HepG2 (cell line): ENCODE data around the gene U2AF2. TPM values are rescaled to one million over a fixed set of nuclear protein-coding genes. Genes with fewer than 3 reads are reported as not detected.

Experiments used
- DR1 ChIP-seq: sonication (generic); formaldehyde crosslinking; IDR thresholded peaks from 2 replicates; pipeline ENCODE4 v1.8.0; 2021; ENCODE audit warnings: mild to moderate bottlenecking, missing genetic modification reagents, inconsistent platforms
- FOXP1 ChIP-seq, 2 experiments: fragments of 450-650 bp in 1 of 2; IDR thresholded peaks; 2 replicates each; pipeline ENCODE4 v1.6.1; 2017 to 2018; ENCODE audit warnings: antibody characterized with exemption in 1 of 2
- HCFC1 ChIP-seq: fragments of 150-350 bp; IDR thresholded peaks from 2 replicates; pipeline ENCODE4 v1.6.1; 2014; ENCODE audit warnings: low read depth, low read length
- MXI1 ChIP-seq: IDR thresholded peaks from 3 replicates; pipeline ENCODE4 v1.6.1; 2012; ENCODE audit warnings: low read depth, low read length, inconsistent platforms, borderline replicate concordance
- RAD51 ChIP-seq: fragments of 450-650 bp; IDR thresholded peaks from 2 replicates; pipeline ENCODE4 v1.6.1; 2016; ENCODE audit warnings: borderline replicate concordance
- RELA ChIP-seq: sonication (generic); formaldehyde crosslinking; IDR thresholded peaks from 2 replicates; pipeline ENCODE4 v1.4.0; 2020; ENCODE audit warnings: missing genetic modification reagents
- YEATS4 ChIP-seq: sonication (generic); formaldehyde crosslinking; IDR thresholded peaks from 2 replicates; pipeline ENCODE4 v1.4.0; 2020; ENCODE audit warnings: missing genetic modification reagents, borderline replicate concordance
- ZBTB40 ChIP-seq, 2 experiments: fragments of 450-650 bp in 1 of 2; sonication (generic) in 1 of 2; formaldehyde crosslinking in 1 of 2; IDR thresholded peaks; 2 replicates each; pipeline versions ENCODE4 v1.6.1 to v1.8.0; 2016 to 2022; ENCODE audit warnings: antibody characterized with exemption in 1 of 2, mild to moderate bottlenecking in 1 of 2, missing genetic modification reagents in 1 of 2
- ZFAT ChIP-seq: sonication (generic); formaldehyde crosslinking; conservative IDR thresholded peaks from 2 replicates; pipeline ENCODE4 v1.8.1; 2023; ENCODE audit warnings: missing genetic modification reagents, inconsistent platforms
- ZNF816 ChIP-seq: sonication (generic); formaldehyde crosslinking; IDR thresholded peaks from 2 replicates; pipeline ENCODE4 v1.8.0; 2022; ENCODE audit warnings: missing genetic modification reagents, mild to moderate bottlenecking, borderline replicate concordance
- polyA plus RNA-seq, 8 experiments: library from polyadenylated mRNA; depleted of rRNA in 3 of 8; stranded (reverse) in 7 of 8; unstranded in 1 of 8; fragments of >200 nt; fragmentation: Illumina TruSeq in 4 of 8; extraction: Trizol in 4 of 8; gene quantifications; 2 replicates each; pipeline versions ENCODE4 v1.2.1 to v1.2.3, GENCODE V29; 2011 to 2016; ENCODE audit warnings: low read depth in 4 of 8, missing spikeins in 1 of 8, mixed read lengths in 1 of 8; ENCODE audit not compliant: insufficient read depth in 1 of 8
- total RNA-seq, 5 experiments: library from RNA; depleted of rRNA; stranded (reverse); fragments of >200 nt; fragmentation: Illumina TruSeq; extraction: Trizol; gene quantifications; 2 replicates each; pipeline ENCODE4 v1.2.3, GENCODE V29; 2016; ENCODE audit warnings: low read depth in 1 of 5
- TF ChIP-seq, protein P1 (sequence below): sonication (generic); formaldehyde crosslinking; IDR thresholded peaks from 2 replicates; pipeline ENCODE4 v1.4.0; 2020; ENCODE audit warnings: missing genetic modification reagents
- TF ChIP-seq, protein P2 (sequence below): sonication (generic); formaldehyde crosslinking; IDR thresholded peaks from 2 replicates; pipeline ENCODE4 v1.4.0; 2020; ENCODE audit warnings: missing genetic modification reagents

The U2AF2 gene
- total and polyA plus RNA-seq, 2 of the 13 experiments (the other 11 are each of a cell fraction or from before 2014, with no cell fraction given) = 84.3 to 124 TPM

DNA sequence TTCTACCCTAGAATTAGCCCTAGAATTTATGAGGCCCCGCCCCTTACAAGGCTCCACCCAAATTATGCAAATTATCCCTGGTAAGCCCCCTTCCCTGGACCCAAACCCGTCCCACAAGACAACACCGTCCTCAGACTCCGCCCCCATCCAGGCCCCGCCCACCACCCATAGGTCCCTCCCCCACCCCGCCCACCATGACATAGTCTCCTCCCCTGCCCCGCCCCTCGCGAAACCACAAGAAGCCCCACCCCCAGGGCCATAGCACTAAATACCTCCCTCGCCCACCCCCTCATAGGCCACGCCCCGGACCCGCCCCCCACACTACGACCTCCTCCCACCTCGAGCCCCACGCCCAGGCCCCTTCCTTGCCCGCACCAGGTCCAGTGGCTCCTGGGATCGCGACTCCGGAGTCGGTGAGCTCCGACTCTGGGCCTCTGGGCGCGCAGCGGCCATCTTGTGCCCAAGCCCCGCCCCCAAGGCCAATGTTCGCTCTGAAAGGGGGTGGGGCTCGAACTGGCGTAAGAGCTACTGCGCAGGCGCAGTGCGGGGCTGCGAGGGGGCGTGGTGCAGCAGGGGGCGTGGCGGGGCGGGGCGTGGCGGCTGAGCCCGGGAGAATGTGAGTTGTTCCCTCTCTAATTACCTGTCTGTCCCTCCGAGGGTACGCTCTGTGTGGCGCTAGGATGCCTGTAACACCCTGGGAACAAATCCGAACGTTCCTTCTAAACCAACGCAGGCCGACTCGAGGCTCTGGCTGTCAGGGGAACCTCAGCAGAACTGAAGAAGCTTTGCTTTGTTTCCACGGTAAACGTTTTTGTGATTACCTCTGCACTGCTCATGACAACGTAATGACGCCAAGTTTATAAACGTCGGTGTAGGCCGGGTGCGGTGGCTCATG is 30.5 kb upstream of the U2AF2 start, which contains the start of gene ZNF784 (continued):
- TF ChIP-seq ZBTB40 (IDR thresholded peaks at IDR 0.05) (no peak), ZBTB40 (CRISPR knock-in tag; IDR thresholded peaks at IDR 0.05) (0 out of 2 replicates have a peak, but pooled peaks have one; percentile 33), RAD51 (no peak), MXI1 (peak; percentile 53; the same call in 1 of the 3 replicates), ZNF816 (CRISPR knock-in tag) (no peak), YEATS4 (0 out of 2 replicates have a peak, but pooled peaks have one; percentile 30), DR1 (CRISPR knock-in tag) (peak; percentile 50; the same call in 1 of the 2 replicates), FOXP1 (IDR thresholded peaks at IDR 0.05) (no peak), FOXP1 (CRISPR knock-in tag; IDR thresholded peaks at IDR 0.05) (no peak), RELA (no peak), HCFC1 (peak; percentile 35; the same call in 1 of the 2 replicates), ZFAT (CRISPR knock-in tag) (no peak)
- TF ChIP-seq, protein P1, sequence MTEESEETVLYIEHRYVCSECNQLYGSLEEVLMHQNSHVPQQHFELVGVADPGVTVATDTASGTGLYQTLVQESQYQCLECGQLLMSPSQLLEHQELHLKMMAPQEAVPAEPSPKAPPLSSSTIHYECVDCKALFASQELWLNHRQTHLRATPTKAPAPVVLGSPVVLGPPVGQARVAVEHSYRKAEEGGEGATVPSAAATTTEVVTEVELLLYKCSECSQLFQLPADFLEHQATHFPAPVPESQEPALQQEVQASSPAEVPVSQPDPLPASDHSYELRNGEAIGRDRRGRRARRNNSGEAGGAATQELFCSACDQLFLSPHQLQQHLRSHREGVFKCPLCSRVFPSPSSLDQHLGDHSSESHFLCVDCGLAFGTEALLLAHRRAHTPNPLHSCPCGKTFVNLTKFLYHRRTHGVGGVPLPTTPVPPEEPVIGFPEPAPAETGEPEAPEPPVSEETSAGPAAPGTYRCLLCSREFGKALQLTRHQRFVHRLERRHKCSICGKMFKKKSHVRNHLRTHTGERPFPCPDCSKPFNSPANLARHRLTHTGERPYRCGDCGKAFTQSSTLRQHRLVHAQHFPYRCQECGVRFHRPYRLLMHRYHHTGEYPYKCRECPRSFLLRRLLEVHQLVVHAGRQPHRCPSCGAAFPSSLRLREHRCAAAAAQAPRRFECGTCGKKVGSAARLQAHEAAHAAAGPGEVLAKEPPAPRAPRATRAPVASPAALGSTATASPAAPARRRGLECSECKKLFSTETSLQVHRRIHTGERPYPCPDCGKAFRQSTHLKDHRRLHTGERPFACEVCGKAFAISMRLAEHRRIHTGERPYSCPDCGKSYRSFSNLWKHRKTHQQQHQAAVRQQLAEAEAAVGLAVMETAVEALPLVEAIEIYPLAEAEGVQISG = no peak
- TF ChIP-seq, protein P2, sequence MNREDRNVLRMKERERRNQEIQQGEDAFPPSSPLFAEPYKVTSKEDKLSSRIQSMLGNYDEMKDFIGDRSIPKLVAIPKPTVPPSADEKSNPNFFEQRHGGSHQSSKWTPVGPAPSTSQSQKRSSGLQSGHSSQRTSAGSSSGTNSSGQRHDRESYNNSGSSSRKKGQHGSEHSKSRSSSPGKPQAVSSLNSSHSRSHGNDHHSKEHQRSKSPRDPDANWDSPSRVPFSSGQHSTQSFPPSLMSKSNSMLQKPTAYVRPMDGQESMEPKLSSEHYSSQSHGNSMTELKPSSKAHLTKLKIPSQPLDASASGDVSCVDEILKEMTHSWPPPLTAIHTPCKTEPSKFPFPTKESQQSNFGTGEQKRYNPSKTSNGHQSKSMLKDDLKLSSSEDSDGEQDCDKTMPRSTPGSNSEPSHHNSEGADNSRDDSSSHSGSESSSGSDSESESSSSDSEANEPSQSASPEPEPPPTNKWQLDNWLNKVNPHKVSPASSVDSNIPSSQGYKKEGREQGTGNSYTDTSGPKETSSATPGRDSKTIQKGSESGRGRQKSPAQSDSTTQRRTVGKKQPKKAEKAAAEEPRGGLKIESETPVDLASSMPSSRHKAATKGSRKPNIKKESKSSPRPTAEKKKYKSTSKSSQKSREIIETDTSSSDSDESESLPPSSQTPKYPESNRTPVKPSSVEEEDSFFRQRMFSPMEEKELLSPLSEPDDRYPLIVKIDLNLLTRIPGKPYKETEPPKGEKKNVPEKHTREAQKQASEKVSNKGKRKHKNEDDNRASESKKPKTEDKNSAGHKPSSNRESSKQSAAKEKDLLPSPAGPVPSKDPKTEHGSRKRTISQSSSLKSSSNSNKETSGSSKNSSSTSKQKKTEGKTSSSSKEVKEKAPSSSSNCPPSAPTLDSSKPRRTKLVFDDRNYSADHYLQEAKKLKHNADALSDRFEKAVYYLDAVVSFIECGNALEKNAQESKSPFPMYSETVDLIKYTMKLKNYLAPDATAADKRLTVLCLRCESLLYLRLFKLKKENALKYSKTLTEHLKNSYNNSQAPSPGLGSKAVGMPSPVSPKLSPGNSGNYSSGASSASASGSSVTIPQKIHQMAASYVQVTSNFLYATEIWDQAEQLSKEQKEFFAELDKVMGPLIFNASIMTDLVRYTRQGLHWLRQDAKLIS (CRISPR knock-in tag) = no peak
